Measurements from ENCODE around the gene TMPRSS11A. TPM values are rescaled to one million over a fixed set of nuclear protein-coding genes. Genes with fewer than 3 reads are reported as not detected.

The TMPRSS11A gene
- polyA plus RNA-seq (ENCODE audit: insufficient read length in 4 of 4) = under 1 TPM in 2 of 4 donors, not detected in 2; 0.04 to 0.05 TPM

- no peak for DNase-seq (ENCODE audit: low read depth in 4 of 4, low spot score in 2 of 4)
These were observed at the start of gene TMPRSS11A for GRCh38 chr4:67963356-67963755. Gene TMPRSS11A, minus strand, starts transcription at chr4:67963493. Its CDS starts 100 bp downstream, at chr4:67963393.

DNA sequence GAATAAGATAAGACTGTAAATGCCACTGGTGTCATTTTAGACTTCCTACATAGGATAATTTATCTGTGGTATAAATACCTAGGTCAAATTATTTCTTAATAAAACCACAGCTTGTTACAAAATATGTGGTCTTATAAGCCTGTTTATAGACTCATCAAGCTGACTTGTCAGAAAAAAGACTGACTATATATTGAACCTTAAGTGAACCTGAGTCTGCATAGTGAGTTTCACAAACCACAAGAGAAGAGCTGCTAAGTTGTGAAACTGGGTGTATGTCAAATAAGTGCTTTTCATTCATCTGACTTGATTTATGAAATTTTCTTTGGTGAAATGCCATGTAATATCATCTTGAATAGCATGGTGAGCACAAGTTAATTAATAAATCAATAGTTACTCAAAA is 48.4 kb upstream of the TMPRSS11A start:
- DNase-seq (ENCODE audit: low read depth in 4 of 4, low spot score in 2 of 4) = no peak

- DNase-seq (ENCODE audit: low read depth in 4 of 4, low spot score in 2 of 4) = no peak
These were observed 39.6 kb upstream of the TMPRSS11A start for GRCh38 chr4:68002906-68003305.

GRCh38 chr4:67996127-67996526 is 32.8 kb upstream of the TMPRSS11A start:
- DNase-seq (ENCODE audit: low read depth in 4 of 4, low spot score in 2 of 4) = no peak

GRCh38 chr4:67988991-67989390 is 25.7 kb upstream of the TMPRSS11A start:
- DNase-seq (ENCODE audit: low read depth in 4 of 4, low spot score in 2 of 4) = no peak

- DNase-seq (ENCODE audit: low read depth in 4 of 4, low spot score in 2 of 4) = no peak
These were observed 20.0 kb upstream of the TMPRSS11A start for GRCh38 chr4:67983333-67983732.

DNA sequence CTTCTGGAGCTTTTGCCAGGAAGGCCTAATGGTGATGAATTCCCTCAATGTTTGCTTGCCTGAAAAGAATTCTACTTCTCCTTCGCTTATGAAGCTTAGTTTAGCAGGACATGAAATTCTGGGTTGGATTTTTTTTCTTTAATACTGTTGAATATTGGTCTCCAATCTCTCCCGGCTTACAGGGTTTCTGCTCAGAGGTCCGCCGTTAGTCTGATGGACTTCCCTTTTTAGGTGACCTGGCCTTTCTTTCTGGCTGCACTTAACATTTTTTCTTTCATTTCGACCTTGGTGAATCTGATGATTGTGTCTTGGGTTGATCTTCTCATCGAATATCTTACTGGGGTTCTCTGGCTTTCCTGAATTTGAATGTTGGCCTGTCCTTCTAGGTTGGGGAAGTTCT is 17.2 kb upstream of the TMPRSS11A start:
- no peak for DNase-seq (ENCODE audit: low read depth in 4 of 4, low spot score in 2 of 4)

DNA sequence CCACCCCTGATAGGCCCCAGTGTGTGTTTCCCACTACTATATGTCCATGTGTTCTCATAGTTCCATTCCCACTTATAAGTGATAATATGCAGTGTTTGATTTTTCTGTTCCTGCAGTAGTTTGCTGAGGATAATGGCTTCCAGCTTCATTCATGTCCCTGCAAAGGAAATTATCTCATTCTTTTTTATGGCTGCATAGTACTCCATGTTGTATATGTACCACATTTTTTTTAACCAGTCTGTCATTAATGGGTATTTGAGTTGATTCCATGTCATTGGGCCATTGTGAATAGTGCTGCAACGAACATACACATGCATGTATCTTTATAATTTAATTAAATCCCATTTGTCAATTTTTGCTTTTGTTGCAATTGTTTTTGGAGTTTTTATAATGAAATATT is 10.3 kb upstream of the TMPRSS11A start:
- DNase-seq (ENCODE audit: low read depth in 4 of 4, low spot score in 2 of 4) = no peak

GRCh38 chr4:67954890-67955289 is 8.4 kb downstream of the TMPRSS11A start:
- DNase-seq (ENCODE audit: low read depth in 4 of 4, low spot score in 2 of 4) = no peak

DNA sequence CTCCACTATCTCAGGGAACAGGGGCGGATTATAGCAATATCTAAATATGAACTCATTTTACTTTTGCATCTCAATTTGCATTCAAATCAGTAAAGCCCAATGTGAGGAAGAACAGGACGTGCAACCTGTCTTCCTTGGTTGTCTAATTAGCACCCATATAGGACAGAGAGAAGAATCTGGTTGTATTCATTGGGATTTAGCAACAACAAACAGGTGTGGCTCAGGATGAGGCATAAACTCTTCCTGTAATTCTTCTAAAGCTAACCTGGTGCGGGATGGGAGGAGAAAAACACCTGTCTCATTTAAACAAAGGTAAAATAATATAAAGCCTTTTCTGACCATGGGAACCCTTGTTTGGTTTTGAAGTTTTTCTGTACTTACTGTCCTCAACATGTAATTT is 22.2 kb downstream of the TMPRSS11A start:
- DNase-seq (ENCODE audit: low read depth in 4 of 4, low spot score in 2 of 4) = no peak

DNA sequence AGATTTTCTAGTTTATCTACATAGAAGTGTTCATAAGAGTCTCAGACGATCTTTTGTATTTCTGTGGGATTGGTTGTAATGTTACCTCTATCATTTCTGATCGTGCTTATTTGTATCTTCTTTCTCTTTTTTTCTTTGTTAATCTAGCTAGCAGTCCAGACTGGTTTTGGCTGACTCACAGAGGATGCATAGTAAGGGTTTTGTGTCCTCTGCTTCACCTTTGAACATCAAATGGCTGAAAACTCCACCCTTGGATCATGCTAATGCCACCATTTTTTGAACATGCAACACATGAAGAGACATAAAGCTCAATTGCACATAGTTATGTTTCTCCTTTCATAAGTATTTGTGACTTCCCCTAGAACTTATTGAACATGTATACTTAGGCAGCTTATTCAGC is 22.8 kb downstream of the TMPRSS11A start:
- DNase-seq (ENCODE audit: low read depth in 4 of 4, low spot score in 2 of 4) = no peak

DNA sequence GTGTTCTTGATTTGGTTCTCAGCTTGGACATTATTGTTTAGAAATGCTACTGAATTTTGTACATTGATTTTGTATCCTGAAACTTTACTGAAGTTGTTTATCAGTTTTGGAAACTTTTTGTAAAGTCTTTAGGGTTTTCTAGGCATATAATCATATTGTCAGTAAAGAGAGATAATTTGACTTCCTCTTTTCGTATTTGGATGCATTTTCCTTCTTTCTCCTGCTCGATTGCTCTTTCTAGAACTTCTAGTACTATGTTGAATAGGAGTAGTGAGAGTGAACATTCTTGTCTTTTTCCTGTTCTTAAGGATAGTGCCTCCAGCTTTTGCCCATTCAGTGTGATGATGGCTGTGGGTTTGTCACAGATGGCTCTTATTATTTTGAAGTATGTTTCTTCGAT is 24.1 kb downstream of the TMPRSS11A start:
- no peak for DNase-seq (ENCODE audit: low read depth in 4 of 4, low spot score in 2 of 4)

DNA sequence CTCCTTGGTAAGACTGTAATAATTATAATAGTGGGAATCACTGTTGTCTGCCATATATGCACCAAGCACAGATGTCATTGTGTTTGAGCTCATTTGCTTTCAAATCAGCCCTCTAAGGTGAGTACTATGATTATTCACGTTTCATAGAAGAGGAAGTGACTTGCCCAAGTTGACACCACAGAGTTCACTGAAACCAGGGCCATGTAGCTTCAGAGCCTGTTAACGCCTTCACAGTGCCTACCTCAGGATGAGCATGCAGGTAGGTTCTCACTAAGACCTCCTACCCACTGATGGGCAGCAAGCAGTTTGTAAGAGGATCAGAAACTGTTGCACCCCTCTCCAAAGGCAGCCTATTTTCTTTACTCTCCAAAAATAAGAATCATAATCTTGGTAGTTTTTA is 27.4 kb downstream of the TMPRSS11A start:
- DNase-seq (ENCODE audit: low read depth in 4 of 4, low spot score in 2 of 4) = no peak

DNA sequence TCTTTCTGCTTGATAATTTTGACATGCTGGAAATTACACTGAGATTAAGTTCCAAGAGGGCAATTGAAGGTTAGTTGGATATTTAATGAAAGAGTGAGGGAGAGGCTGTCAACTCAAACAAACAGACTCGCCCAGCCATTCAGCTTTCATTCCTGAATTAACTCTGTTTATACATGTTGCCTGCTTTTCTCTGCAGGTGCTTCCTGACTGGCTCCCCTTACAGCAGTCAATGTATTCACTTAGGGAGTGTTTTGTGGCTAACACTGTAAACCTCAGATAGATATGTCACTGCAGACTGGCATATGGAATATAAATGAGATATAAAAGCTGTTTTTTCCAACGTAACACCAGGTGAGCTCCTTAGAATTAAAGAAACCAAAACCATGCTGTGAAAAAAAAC is 28.7 kb downstream of the TMPRSS11A start:
- DNase-seq (ENCODE audit: low read depth in 4 of 4, low spot score in 2 of 4) = peak in 1 of 4 donors; percentile 4

GRCh38 chr4:67933755-67934154 is 29.5 kb downstream of the TMPRSS11A start:
- no peak for DNase-seq (ENCODE audit: low read depth in 4 of 4, low spot score in 2 of 4)

DNA sequence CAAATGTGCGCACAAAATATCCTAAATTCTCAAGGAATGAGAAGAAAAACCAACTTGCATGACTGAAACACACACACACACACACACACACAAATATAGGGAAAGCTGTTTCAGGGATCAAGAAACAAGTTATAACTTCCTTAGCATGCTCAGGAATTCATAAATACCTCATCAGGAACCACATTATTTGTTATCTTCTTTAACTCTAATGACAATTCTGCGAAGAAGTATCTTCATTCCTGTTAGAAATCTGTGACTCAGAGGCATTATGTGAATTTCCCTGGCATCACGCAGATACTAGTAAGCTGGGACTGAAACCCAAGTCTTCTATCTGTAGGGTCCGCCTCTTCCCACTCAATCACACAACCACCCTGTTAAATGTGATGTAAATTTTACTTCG is 30.3 kb downstream of the TMPRSS11A start:
- no peak for DNase-seq (ENCODE audit: low read depth in 4 of 4, low spot score in 2 of 4)

DNA sequence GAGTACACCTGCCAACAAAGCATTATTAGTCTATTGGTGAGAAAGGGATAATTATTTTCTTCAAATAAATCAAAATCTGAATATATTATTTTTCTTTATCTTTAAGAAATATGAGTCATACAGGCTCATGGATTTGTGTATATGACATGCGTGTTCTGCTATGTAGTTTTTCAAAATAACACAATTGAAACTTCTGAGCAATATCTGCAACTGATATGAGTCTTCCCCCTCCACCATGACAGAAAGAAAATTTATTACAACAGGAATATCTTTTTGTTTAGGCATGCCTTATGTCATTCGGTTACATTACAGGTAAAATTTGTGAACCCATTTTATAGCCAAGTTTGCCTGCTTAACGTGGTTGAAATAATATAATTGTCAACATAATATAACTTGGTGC is 32.0 kb downstream of the TMPRSS11A start:
- DNase-seq (ENCODE audit: low read depth in 4 of 4, low spot score in 2 of 4) = no peak

GRCh38 chr4:67929426-67929825 is 33.9 kb downstream of the TMPRSS11A start:
- DNase-seq (ENCODE audit: low read depth in 4 of 4, low spot score in 2 of 4) = no peak

DNA sequence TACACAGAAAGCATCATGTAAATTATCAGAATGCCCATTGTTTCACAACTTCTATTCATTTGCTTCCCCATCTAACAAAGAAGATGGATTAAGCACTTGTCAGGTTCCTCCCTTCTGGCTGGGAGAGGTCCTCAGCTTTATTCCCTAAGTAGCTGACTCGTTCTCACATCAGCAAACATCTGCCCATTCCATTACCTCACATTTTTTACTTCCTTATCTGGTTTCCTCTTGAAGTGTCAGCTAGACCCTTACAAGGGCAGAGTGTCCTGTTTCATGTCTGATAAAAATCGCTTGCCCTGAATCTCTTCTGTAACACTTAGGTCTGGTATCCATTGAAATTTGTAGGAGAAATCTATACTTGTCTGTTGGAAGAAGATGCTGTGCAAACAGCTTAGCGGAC is 34.7 kb downstream of the TMPRSS11A start:
- DNase-seq (ENCODE audit: low read depth in 4 of 4, low spot score in 2 of 4) = no peak

- no peak for DNase-seq (ENCODE audit: low read depth in 4 of 4, low spot score in 2 of 4)
These were observed 36.0 kb downstream of the TMPRSS11A start for GRCh38 chr4:67927251-67927650.

- no peak for DNase-seq (ENCODE audit: low read depth in 4 of 4, low spot score in 2 of 4)
These were observed 36.8 kb downstream of the TMPRSS11A start for GRCh38 chr4:67926485-67926884.

- no peak for DNase-seq (ENCODE audit: low read depth in 4 of 4, low spot score in 2 of 4)
These were observed 40.6 kb downstream of the TMPRSS11A start for GRCh38 chr4:67922697-67923096.

DNA sequence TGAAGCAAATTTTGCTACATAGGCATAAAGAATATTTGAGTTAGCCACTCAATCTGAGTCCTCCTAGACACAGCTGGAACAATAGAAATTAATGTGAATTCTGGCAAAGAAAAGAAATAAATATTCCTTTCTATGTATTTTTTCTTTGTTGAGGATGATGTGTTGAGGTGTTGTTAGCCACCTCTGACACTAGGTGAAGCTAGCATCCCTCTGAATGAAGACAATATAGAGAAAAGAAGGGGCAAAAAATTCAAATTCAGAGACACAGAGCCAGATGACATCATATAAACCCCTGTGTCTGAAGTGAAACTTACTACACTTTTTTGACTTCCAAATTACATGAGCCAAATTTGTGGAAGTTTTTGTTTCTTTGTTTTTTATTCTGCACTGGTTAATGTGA is 44.9 kb downstream of the TMPRSS11A start:
- no peak for DNase-seq (ENCODE audit: low read depth in 4 of 4, low spot score in 2 of 4)

Data from left renal cortex interstitium (tissue), 4 donors.